ENCODE data around the gene CPAMD8.
"Not testable (repeated sequence)": the region's sequence is repeated elsewhere in the genome, so short reads cannot be mapped to it uniquely, and the experiment has no call there.

Gene CPAMD8

GRCh38 chr19:16889883-16890460 is 136.6 kb downstream of the CPAMD8 start:
- no peak for DNase-seq

GRCh38 chr19:16889366-16889882 is 137.2 kb downstream of the CPAMD8 start:
- no peak for DNase-seq

GRCh38 chr19:16888629-16889365 is 137.8 kb downstream of the CPAMD8 start, which contains the start of gene F2RL3:
TSS of gene F2RL3 (plus strand) at chr19:16888999. CDS start at chr19:16889190, 191 bp downstream.
- peak; percentile 39 for DNase-seq

GRCh38 chr19:16887353-16888265 is 139.0 kb downstream of the CPAMD8 start:
- no peak for DNase-seq

GRCh38 chr19:16886305-16886880 is 140.2 kb downstream of the CPAMD8 start:
- DNase-seq = peak; percentile 57

GRCh38 chr19:16885166-16885565 is 141.4 kb downstream of the CPAMD8 start:
- no peak for DNase-seq

- no peak for DNase-seq
Observed at GRCh38 chr19:16883522-16883921, 143.1 kb downstream of the CPAMD8 start.

- no peak for DNase-seq
Observed at GRCh38 chr19:16882146-16882545, 144.5 kb downstream of the CPAMD8 start.

GRCh38 chr19:16880884-16881554 is 145.6 kb downstream of the CPAMD8 start:
- DNase-seq = no peak

GRCh38 chr19:16878181-16878965 is 148.2 kb downstream of the CPAMD8 start:
- DNase-seq = no peak

- no peak for DNase-seq
Observed at GRCh38 chr19:16877581-16877980, 149.0 kb downstream of the CPAMD8 start.

- DNase-seq = peak; percentile 18
Observed at GRCh38 chr19:16876904-16877361, 149.7 kb downstream of the CPAMD8 start.

- no peak for DNase-seq
Observed at GRCh38 chr19:16875584-16876555, 150.7 kb downstream of the CPAMD8 start.

- DNase-seq = not testable (repeated sequence)
Observed at GRCh38 chr19:16874978-16875299, 151.7 kb downstream of the CPAMD8 start.

GRCh38 chr19:16874250-16874977 is 152.2 kb downstream of the CPAMD8 start:
- DNase-seq = no peak

- no peak for DNase-seq
Observed at GRCh38 chr19:16873594-16873993, 153.0 kb downstream of the CPAMD8 start.

GRCh38 chr19:16872728-16873127 is 153.9 kb downstream of the CPAMD8 start:
- DNase-seq = no peak

GRCh38 chr19:16871871-16872270 is 154.7 kb downstream of the CPAMD8 start:
- no peak for DNase-seq

- no peak for DNase-seq
Observed at GRCh38 chr19:16869331-16869972, 157.2 kb downstream of the CPAMD8 start.

Data from EL (cell line).